ENCODE data around the gene KEL.
"Not testable (repeated sequence)": the region's sequence is repeated elsewhere in the genome, so short reads cannot be mapped to it uniquely, and the experiment has no call there.

Gene KEL, protein sequence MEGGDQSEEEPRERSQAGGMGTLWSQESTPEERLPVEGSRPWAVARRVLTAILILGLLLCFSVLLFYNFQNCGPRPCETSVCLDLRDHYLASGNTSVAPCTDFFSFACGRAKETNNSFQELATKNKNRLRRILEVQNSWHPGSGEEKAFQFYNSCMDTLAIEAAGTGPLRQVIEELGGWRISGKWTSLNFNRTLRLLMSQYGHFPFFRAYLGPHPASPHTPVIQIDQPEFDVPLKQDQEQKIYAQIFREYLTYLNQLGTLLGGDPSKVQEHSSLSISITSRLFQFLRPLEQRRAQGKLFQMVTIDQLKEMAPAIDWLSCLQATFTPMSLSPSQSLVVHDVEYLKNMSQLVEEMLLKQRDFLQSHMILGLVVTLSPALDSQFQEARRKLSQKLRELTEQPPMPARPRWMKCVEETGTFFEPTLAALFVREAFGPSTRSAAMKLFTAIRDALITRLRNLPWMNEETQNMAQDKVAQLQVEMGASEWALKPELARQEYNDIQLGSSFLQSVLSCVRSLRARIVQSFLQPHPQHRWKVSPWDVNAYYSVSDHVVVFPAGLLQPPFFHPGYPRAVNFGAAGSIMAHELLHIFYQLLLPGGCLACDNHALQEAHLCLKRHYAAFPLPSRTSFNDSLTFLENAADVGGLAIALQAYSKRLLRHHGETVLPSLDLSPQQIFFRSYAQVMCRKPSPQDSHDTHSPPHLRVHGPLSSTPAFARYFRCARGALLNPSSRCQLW

DNA sequence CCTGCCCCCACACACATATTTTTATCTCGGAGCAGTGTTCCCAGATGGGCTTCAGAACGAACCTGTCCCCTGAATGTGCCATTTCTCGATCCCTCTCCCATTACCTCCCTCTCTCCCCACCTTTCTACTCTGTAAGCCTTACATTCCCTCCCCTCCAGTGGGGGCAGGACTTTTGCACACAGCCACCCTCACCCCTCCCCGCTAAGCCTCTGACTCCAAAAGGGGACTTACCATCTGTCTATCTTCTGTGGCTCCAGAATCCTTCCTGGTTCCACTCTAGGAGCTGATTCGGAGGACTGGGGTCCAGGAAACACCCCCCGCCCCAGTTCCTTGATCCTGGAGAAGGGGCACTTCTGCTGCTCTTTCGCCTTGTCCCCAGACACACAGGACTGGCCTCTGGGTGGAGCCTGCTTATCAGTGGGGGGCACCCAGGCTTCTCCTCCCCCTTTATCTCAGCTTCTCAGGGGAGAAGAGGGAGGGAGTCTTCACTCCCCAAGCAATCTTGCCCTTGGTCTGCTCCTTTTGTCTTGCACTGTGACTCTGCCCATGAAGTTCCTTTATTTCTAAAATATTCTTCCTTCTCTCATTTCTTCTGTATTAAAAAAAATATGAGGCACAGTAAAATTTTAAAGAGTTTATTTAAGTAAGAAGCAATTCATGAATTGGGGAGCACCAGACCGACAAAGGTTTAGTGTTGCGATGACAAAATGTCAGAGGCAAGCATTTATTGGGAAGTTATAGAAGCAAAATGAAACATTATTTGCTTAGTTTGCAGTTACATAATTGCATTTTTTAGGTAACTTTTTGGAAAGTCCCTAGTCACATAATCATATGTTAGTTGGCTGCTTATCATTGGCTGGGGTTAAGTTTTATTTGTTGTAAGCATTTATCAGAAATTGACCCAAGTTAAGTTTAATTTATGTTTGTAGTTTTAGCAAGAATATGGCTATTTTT is at the start of gene KEL:
Gene KEL (minus strand): TSS at position 391 of the 954 bp plus-strand sequence. CDS start 157 bp downstream, at position 234.
- H3K4me3 ChIP-seq: no peak within 1 kb of the TSS
- no peak within 1 kb of the TSS for H3K27ac ChIP-seq

DNA sequence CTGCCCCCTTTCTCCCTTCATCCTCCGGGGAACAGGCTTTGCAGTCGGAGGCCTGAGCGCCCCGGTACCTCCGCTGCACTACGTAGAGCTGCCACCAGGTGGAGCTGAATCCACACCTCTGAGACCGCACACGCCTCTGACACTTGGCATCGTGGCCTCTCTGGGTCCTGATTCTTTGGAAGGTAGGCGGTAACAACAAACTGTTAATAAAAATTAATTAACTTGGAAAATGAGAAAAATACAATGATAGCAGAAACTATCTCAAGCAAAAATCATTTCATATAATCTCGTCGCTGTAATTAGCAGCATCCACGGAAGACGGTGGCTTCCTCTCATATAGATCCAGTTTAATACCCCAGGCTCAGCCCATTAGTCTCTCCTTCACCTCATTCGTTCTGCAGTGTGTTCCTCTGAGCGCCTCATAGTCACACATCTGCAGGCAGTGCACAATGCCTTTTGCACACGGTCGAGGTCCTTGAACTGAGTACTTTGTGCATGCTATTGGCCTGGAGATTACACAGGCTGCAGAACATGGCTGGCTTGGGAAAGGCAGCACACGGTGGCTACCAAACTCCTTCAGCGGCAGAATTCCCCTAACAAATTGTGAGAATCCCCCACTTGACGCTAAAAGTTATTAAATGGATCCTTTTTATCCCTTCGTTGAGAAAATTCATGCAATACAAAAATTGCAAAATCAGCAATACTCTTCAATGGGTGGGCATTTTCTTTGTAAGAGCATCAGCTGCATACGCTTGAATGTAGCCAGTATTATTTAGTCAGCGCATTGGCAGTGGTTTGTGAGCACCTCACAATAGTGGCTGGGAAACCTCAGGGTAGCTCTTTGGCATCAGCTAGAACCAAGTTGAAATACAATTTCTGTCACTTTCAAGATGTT is 46.1 kb upstream of the KEL start:
- no peak overlapping the region for H3K4me3 ChIP-seq
- H3K27ac ChIP-seq: no peak overlapping the region

DNA sequence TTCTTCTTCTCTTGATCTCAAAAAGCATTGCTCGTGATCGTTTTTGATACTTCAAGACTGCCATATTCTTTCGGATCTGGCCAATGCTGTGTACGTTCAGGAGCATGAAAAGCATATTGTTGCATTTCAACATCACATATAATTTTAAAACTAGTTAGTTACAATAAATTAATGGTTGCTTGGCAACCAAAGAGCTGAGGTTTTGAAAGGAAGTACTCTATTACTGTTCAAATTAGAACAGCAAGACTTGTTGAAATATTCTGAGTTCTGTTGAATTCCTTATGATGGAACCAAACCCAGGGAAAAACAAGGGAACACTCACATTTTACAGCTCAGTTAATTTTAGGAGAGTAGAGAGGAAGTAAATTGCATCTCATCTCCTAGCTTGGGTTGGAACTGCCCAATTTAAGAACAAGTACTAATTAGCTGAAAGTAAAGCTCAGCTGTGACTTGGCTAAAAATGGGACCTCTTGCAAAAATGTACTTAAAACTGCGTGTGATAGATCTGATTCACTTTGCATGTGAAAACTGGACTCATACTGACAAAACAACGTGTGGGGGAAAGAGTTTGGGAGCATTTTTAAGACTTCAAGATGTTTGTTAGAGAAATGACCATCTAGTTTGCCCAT is 43.6 kb upstream of the KEL start:
- no peak overlapping the region for H3K4me3 ChIP-seq
- no peak overlapping the region for H3K27ac ChIP-seq

DNA sequence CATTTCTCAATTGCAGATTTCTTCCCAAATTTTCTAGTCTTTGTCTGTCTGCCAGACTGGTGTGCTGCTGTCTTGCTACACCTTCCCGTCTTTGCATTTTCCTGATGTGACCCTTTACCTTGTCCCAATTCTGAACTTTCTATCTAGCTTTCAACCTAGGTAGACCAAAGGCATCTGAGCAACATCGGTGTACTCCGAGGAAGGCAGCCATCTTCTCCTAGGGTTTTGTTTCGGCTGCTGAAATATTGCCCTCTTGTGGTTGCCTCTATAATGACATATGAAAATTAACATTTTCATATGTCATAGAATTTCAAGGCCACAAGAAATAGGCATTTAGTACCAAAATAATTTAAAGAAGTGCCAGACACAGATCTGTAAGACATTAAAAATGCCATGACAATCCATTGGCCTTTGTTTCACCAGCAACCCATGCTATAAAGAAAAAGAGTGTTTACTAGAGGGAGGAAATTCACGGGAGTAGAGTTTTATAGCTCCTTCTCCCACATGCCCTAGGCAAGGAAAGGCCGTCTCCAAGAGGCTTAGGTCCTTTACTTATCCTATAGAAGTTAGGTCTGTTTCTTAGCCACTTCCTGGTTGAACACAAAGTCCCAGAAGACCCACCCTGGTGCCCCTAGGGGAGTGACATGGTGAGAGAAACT is 41.4 kb upstream of the KEL start:
- Histone ChIP-seq H3K27ac (no peak overlapping the region), H3K4me3 (peak overlapping the region in 2 of 7 experiments; percentile 25 to 26)

DNA sequence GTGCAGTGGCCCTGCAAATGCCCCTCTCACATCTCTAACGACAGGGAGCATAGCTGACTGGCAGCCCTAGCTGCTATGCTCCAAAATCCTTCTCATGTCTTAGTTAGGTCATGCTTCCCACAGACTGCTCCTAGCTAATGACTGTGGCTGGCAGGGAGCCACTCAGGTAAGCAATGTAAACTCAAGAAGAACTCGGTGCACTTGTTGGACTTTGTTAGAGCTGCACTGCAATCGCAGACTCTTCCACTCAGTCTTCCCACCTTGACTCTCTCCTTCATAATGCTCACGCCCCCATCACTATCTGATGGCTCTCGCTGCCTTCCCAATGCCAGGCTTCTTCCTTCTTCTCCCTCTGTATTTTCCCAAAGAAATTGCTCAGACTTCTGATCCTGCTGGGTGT is 40.7 kb upstream of the KEL start:
- Histone ChIP-seq H3K27ac (no peak overlapping the region), H3K4me3 (peak overlapping the region in 2 of 7 experiments; percentile 25 to 26)

DNA sequence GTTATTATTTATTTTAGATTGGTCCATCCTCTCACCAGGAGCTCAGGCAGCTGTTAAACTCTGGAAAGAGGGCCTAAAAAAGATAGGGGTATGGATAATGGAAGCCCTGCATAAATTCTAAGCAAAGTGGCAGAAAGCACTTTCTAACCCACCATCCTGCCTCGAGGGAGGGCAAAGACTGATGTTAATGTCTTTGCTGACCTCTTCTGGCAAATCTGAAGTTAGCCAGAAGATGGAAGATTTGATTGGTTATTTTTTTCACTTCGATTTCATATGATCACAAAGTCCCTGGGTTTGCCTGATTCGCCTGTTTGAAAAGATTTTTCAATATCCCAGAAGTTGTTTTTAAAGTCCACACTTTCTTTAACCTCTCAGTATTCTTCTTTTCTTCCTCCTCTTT is 39.9 kb upstream of the KEL start:
- Histone ChIP-seq H3K27ac (no peak overlapping the region), H3K4me3 (no peak overlapping the region)

DNA sequence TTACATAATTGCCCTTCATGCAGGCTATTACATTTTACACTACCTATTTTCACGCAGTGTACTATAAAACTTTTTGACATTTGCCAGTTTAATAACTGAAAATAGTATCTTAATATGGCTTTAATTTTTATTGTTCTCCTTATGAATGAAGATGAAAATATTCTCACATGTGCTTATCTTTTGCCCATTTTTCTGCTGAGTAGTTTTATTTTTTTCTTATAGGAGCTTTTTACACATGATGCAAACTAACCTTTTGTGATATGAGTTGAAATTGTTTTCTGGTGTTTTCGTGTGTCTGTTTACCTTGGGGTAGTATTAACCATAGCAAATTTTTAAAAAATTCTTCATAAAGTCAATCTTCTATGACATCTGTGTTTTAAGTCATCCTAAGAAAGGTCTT is 38.5 kb upstream of the KEL start:
- no peak overlapping the region for H3K4me3 ChIP-seq

DNA sequence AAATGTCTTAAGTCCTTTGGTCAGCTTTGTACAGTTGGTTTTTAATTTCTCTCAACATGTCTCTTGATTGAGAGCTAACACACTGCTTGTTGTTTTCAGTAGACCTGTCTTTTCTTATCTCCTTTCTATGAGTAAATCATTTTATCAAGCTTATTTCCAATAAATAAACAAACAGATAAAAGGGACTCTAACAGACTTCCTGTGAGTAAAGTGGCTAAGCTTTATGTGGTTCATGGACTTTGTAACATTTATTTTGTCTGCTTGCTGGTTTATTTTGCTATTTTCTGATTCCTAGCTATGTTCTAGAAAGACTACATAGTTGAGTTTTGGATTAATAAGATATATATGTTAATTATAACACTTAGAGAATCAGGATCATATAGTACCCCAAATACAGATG is 37.6 kb upstream of the KEL start:
- Histone ChIP-seq H3K27ac (no peak overlapping the region), H3K4me3 (no peak overlapping the region)

More for the DNA sequence above, 38.5 kb upstream of the KEL start:
- H3K27ac ChIP-seq: no peak overlapping the region

DNA sequence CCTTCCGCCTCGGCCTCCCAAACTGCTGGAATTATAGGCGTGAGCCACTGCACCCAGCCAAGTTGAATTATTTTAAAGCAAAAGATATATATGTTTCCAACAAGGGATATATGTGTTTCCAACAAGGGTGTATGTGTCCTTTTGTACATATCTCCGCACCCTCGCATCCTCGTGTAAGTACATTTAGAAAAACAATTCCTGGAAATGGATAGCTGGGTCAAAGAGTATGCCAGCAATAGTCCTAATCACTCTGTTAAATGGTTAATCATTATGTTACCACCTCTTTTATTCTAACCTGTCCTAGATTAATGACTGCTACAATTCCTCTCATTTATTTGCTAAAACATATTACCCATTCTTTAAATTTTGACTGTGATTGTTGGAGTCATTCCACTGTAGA is 36.8 kb upstream of the KEL start:
- no peak overlapping the region for H3K27ac ChIP-seq

DNA sequence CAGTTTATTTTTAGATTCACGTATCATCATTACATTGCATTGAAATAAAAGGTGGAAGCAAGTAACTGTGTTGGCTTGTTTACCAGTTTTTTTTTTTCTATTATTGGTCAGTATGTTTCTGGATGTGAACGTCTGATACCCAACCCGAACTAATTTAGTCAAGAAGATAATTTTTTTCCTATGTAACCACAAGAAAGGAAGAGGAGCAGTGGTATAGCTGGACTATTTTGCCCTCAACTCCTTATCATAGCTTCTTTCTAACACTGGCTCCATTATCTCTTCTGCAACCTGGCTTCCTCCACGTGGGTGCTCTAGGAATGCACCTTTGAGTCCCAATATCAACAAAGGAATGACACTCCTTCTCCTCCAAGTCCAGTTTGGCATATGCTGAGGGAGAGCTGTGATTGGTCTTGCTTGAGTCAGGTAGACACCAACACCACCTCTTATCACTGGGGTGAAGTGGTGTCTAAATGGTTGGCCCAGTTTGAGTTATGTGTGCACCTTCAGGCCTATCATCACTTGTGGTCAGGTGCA is 35.4 kb upstream of the KEL start:
- H3K4me3 ChIP-seq: no peak overlapping the region
- H3K27ac ChIP-seq: no peak overlapping the region

More for the DNA sequence above, 36.8 kb upstream of the KEL start:
- no peak overlapping the region for H3K4me3 ChIP-seq

DNA sequence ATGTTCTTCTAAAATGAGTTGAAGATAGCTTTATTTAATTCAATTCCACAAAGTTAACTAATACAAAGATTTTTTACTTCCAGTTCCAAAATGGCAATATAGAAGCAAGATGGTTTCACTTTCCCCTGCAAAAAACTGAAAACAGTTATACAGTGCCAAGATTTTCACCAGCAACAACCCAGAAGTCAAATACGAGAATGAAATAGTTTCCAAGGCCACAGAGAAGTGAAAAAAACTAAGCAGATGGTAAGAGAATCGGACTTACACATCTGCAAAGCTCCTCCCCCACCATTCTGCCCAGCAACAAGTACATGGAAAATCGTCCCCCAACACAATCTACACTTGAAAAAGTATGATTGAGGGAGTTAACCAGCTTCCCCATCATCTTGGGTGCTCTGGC is 30.3 kb upstream of the KEL start:
- no peak overlapping the region for H3K27ac ChIP-seq
- H3K4me3 ChIP-seq: no peak overlapping the region

DNA sequence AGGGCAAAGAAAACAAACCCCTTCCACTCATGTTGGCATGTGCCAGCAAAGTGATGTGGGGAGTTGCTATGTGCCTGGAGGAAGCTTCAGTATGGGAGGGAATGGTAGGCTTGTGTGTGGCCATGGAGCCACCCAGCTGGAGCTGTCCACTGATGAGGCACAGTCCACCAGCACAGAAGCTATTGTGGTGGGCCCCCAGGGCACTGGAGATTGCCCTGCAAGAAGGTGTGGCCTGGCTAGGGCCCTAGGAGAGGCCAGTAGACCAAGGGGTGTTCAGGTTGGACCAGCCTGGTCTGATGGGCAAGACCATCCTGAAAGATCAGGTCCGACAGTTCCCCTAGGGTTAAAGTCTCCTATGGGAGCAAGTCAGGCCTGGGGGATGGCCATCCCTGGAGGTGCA is 22.1 kb upstream of the KEL start:
- no peak overlapping the region for H3K27ac ChIP-seq
- H3K4me3 ChIP-seq: no peak overlapping the region

DNA sequence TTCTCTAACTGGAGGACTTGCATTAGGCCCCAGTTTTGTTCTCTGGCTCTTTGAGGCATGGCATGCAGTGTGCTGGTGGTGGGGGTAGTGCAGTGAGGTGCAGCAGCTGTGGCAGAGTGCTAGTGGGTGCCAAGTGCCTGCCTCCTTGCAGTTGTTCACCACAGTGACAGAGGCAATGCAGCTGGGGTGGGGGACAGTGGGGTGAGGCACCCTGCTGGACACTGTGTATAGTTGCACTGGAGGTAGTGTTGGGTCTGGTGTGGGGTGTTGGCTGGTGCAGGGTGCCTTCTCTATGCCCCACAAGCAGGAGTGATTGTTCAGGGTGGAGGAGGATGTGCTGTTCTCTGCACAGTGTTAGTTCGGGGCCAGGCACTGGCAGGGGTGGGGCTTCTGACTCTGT is 21.7 kb upstream of the KEL start:
- Histone ChIP-seq H3K4me3 (no peak overlapping the region), H3K27ac (no peak overlapping the region)

DNA sequence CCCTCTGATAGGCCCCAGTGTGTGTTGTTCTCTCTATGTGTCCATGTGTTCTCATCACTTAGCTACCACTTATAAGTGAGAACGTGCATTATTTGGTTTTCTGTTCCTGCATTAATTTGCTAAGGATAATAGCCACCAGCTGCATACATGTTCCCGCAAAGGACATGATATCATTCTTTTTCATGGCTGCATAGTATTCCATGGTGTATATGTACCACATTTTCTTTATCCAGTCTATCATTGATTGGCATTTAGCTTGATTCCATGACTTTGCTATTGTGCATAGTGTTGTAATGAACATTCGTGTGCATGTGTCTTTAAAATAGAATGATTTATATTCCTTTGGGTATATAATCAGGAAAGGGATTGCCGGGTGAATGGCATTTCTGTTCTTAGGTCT is 16.2 kb upstream of the KEL start:
- not testable (repeated sequence) for H3K4me3 ChIP-seq, H3K27ac ChIP-seq

DNA sequence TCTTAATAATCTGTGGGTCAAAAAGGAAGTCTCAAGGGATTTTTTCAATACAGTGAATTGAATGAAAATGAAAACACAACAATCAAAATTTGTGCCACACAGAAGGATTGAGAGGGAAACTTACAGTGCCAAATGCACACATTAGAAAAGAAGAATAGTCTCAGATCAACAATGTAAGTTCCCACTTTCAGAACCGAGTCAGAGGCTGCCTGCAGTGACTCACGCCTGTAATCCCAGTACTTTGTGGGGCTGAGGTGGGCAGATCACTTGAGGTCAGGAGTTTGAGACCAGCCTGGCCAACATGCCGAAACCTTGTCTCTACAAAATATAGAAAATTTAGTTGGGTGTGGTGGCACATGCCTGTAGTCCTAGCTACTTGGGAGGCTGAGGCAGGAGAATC is 12.5 kb upstream of the KEL start:
- H3K4me3 ChIP-seq: no peak overlapping the region
- H3K27ac ChIP-seq: no peak overlapping the region

DNA sequence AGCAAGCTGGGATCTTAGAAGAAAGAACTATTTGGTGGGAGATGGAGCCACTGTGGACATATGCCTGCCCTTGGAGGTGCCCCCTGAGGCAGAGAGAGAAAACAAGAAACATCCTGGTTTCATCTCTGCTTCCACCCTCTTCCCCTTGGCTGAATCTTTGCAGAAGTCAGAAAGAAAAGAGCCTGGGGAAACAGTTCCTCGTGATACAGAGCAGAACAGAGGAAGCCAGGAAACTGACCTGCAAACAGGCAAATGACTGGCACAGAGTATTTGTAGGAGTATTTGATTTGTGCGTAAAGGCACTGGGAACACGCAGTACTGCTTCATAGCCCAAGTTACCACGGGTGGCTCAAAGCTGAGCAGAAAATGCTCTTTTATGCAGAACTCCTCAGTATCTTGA is 7.0 kb upstream of the KEL start:
- H3K27ac ChIP-seq: no peak overlapping the region
- H3K4me3 ChIP-seq: no peak overlapping the region

DNA sequence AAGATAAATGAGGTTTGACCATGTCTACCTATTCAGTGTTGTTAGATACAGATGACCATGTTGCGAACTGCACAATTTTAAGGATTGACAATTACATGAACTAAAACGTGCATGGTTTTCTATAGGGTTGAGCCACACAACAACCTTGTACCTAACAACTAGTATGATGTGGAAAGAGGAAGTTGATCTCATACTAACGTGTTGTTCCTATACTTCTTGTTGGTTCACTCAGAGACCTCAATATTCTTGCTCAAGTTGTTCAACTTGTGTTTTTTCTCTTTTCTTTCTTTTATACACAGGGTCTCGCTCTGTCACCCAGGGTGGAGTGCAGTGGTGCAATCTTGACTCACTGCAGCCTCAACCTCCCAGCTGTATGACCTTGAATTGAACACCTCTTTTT is 6.1 kb upstream of the KEL start:
- H3K27ac ChIP-seq: no peak overlapping the region
- H3K4me3 ChIP-seq: no peak overlapping the region

All from skin epidermis (tissue), 12 donors.